Measurements from ENCODE around the gene TECR.

DNA sequence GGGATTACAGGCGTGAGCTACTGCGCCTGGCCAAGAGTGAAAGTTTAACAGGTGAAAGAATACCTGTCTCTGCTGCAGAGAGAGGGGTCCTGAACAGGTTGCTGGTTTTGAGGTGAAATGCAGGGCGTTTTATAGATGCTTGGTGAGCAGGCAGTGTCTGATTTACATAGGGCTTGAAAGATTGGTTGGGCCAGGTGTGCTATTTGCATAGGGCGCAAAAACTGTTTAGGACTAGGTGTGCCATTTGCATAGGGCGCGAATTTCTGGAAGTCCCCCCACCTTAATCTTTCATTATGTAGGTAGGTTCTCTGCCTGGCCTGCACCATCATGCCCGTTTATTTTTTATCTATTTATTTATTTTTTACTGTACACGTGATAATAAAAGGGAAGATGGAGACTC is 47.0 kb downstream of the TECR start:
- no peak for TF ChIP-seq POLR2A (IDR thresholded peaks at IDR 0.05; ENCODE audit: extremely low read depth, insufficient read length)
- TF ChIP-seq, protein P1, sequence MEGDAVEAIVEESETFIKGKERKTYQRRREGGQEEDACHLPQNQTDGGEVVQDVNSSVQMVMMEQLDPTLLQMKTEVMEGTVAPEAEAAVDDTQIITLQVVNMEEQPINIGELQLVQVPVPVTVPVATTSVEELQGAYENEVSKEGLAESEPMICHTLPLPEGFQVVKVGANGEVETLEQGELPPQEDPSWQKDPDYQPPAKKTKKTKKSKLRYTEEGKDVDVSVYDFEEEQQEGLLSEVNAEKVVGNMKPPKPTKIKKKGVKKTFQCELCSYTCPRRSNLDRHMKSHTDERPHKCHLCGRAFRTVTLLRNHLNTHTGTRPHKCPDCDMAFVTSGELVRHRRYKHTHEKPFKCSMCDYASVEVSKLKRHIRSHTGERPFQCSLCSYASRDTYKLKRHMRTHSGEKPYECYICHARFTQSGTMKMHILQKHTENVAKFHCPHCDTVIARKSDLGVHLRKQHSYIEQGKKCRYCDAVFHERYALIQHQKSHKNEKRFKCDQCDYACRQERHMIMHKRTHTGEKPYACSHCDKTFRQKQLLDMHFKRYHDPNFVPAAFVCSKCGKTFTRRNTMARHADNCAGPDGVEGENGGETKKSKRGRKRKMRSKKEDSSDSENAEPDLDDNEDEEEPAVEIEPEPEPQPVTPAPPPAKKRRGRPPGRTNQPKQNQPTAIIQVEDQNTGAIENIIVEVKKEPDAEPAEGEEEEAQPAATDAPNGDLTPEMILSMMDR (IDR thresholded peaks at IDR 0.05; ENCODE audit: low read depth, low read length), result no peak
- TF ChIP-seq, protein P2, sequence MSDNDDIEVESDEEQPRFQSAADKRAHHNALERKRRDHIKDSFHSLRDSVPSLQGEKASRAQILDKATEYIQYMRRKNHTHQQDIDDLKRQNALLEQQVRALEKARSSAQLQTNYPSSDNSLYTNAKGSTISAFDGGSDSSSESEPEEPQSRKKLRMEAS (IDR thresholded peaks at IDR 0.05; ENCODE audit: low read depth, low read length), result no peak
